SH-SY5Y (cell line): ENCODE data around the gene SERPINB6.

Experiments used
- GATA2 ChIP-seq: IDR thresholded peaks from 2 replicates; pipeline ENCODE4 v1.6.1; 2011; ENCODE audit warnings: mild to moderate bottlenecking, low read depth, low read length
- GATA3 ChIP-seq: IDR thresholded peaks from 2 replicates; pipeline ENCODE4 v1.6.1; 2011; ENCODE audit warnings: low read depth, mild to moderate bottlenecking, low read length, moderate library complexity

- TF ChIP-seq GATA3 (no peak), GATA2 (no peak)
These were observed 19.7 kb upstream of the SERPINB6 start for GRCh38 chr6:2990932-2991506.
